ENCODE results near the gene ANKRD39.

GRCh38 chr2:96890252-96890651 is 32.4 kb upstream of the ANKRD39 start:
- TF ChIP-seq CTCF (conservative IDR thresholded peaks at IDR 0.05; ENCODE audit: low read depth in 2 of 2) (no peak), POLR2AphosphoS5 (IDR thresholded peaks at IDR 0.05; ENCODE audit: low read depth) (no peak), ETS1 (IDR thresholded peaks at IDR 0.05) (no peak), EZH2 (IDR thresholded peaks at IDR 0.05; ENCODE audit: low read depth, unreplicated experiment) (no peak), CREB1 (CRISPR knock-in tag; IDR thresholded peaks at IDR 0.05; ENCODE audit: low read depth) (no peak), JUNB (IDR thresholded peaks at IDR 0.05; ENCODE audit: unreplicated experiment) (no peak), STAT1 (IDR thresholded peaks at IDR 0.05; ENCODE audit: unreplicated experiment) (no peak), EZH2phosphoT487 (IDR thresholded peaks at IDR 0.05; ENCODE audit: unreplicated experiment) (no peak), REST (IDR thresholded peaks at IDR 0.05; ENCODE audit: unreplicated experiment) (no peak), NANOG (IDR thresholded peaks at IDR 0.05; ENCODE audit: borderline replicate concordance) (no peak)

All from GM23338 (cell line).